ENCODE data around the gene SLC39A9. TPM values are rescaled to one million over a fixed set of nuclear protein-coding genes. Genes with fewer than 3 reads are reported as not detected.
"Not testable (repeated sequence)": the region's sequence is repeated elsewhere in the genome, so short reads cannot be mapped to it uniquely, and the experiment has no call there.

The SLC39A9 gene
- total RNA-seq, 4 donors from 2014 or later: 20.6 to 23.2 (median 21.8) TPM

DNA sequence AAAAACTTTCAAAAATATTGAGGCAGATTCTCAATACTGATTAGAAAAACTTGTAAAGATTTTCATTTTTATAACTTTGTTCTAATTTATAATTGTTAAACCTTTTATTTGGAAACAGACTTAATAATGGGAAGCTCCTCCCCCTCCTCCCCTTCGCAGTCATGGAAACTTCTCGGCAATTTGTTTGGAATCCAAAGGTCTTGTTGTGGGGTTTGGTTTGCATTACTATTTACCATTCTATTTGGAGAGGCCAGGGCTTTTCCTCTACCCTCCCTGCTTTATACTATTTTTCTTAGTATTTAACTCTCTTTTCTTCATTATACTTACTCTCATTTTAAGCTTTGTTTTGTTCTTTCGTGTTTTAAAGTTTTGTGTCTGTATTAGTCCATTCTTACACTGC lies 6.0 kb downstream of the SLC39A9 start:
- no peak for ATAC-seq
- in situ Hi-C loops (cut with MboI; ENCODE audit: low sequenced_read_pairs in 4 of 4): no loop called here
- no peak for TF ChIP-seq POLR2A (IDR thresholded peaks at IDR 0.05)
- TF ChIP-seq, protein P1, sequence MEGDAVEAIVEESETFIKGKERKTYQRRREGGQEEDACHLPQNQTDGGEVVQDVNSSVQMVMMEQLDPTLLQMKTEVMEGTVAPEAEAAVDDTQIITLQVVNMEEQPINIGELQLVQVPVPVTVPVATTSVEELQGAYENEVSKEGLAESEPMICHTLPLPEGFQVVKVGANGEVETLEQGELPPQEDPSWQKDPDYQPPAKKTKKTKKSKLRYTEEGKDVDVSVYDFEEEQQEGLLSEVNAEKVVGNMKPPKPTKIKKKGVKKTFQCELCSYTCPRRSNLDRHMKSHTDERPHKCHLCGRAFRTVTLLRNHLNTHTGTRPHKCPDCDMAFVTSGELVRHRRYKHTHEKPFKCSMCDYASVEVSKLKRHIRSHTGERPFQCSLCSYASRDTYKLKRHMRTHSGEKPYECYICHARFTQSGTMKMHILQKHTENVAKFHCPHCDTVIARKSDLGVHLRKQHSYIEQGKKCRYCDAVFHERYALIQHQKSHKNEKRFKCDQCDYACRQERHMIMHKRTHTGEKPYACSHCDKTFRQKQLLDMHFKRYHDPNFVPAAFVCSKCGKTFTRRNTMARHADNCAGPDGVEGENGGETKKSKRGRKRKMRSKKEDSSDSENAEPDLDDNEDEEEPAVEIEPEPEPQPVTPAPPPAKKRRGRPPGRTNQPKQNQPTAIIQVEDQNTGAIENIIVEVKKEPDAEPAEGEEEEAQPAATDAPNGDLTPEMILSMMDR (IDR thresholded peaks at IDR 0.05 in 4 of 5, conservative IDR thresholded peaks at IDR 0.05 in 1 of 5): no peak

DNA sequence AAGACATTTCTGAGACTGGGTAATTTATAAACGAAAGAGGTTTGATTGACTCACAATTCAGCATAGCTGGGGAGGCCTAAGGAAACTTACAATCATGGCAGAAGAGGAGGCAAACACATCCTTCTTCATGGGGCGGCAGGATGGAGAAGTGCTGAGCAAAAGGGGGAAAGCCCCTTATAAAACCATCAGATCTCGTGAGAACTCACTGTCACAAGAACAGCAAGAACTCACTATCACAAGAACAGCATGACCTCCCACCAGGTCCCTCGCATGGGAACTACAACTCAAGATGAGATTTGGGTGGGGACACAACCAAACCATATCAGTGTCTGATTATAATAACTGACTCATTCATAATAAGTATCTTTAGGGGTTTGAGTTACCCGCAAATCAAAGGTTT lies 6.4 kb downstream of the SLC39A9 start:
- H3K27me3 ChIP-seq: no peaks in the 10 kb centered on the region
- in situ Hi-C loops (cut with MboI; ENCODE audit: low sequenced_read_pairs in 4 of 4) (no loop called here), intact Hi-C loops (cut with DNase I; ENCODE audit: low total_unique reads) (no loop called here)
- H3K9me3 ChIP-seq: no peaks in the 10 kb centered on the region
- DNase-seq (no peak), ATAC-seq (no peak)
- H3K36me3 ChIP-seq: no peaks in the 10 kb centered on the region
- H3K4me1 ChIP-seq: peaks cover 18 to 20% of the 10 kb centered on the region in 2 donors
- no peak overlapping the region for H3K27ac ChIP-seq
- no peak overlapping the region for H3K4me3 ChIP-seq
- TF ChIP-seq POLR2A (IDR thresholded peaks at IDR 0.05): no peak
- TF ChIP-seq, protein P1 (IDR thresholded peaks at IDR 0.05 in 4 of 5, conservative IDR thresholded peaks at IDR 0.05 in 1 of 5): no peak

More for the DNA sequence above, 6.0 kb downstream of the SLC39A9 start:
- Histone ChIP-seq H3K4me3 (no peak overlapping the region), H3K36me3 (no peaks in the 10 kb centered on the region), H3K9me3 (no peaks in the 10 kb centered on the region), H3K27me3 (no peaks in the 10 kb centered on the region), H3K4me1 (peaks cover 22 to 24% of the 10 kb centered on the region in 2 donors), H3K27ac (no peak overlapping the region)
- intact Hi-C loops (cut with DNase I; ENCODE audit: low total_unique reads): no loop called here
- DNase-seq: no peak

DNA sequence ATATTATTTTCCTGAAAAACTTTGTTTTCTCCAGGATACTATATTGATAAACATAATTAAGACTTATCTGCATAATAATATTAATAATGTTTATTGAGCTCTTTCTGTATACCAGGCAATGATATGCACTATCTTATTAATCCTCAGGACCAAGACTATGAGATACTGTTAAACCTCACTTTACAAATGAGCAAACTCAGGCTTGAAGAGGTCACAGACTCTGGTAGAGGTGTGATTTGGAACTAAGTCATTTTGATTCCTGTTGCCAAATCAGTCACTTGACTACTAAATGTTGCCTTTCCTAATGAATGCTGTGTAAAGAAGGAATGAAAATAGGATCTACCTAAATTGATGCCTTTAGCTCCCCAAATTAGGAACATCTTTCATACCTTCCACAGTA lies 7.3 kb downstream of the SLC39A9 start:
- no peak for DNase-seq
- in situ Hi-C loops (cut with MboI; ENCODE audit: low sequenced_read_pairs in 4 of 4): no loop called here
- TF ChIP-seq, protein P1 (IDR thresholded peaks at IDR 0.05 in 4 of 5, conservative IDR thresholded peaks at IDR 0.05 in 1 of 5): no peak
- no peak for TF ChIP-seq POLR2A (IDR thresholded peaks at IDR 0.05)

DNA sequence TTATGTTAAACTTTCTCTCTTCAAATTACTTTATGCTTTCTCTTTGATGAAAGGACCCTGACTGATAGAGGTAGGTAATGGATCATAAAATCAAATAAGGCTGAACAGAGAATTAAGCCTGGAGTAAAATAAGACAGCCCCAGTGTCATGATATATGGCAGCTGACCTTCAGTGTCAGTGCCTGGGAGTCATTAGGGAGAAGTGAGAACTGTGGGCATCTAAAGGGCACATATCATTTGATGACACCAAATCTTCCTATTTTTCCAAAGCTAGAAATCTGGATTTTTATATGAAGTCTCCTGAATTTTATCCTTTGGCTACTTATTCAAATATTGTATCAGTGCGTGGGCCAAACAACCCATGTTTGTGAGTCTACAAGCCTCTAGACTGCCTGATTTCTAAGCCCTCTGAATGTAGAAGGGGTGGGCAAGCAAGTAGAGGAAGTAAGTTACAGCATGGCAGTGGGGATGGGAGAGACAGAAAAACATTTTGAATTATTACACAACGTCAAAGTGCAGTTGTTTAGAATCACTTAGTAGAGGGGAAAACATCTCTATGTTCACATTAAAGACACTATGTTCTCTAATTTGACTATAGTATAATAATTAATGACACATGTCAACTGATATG lies 10.0 kb downstream of the SLC39A9 start:
- intact Hi-C loops (cut with DNase I; ENCODE audit: low total_unique reads): no loop called here
- H3K4me1 ChIP-seq: peaks cover 0 to 4% of the 10 kb centered on the region in 2 donors
- no peak overlapping the region for H3K27ac ChIP-seq
- DNase-seq (no peak), ATAC-seq (no peak)
- H3K4me3 ChIP-seq: no peak overlapping the region
- in situ Hi-C loops (cut with MboI; ENCODE audit: low sequenced_read_pairs in 4 of 4): no loop called here
- no peaks in the 10 kb centered on the region for H3K27me3 ChIP-seq
- TF ChIP-seq, protein P1 (IDR thresholded peaks at IDR 0.05 in 4 of 5, conservative IDR thresholded peaks at IDR 0.05 in 1 of 5): no peak
- no peak for TF ChIP-seq POLR2A (IDR thresholded peaks at IDR 0.05)
- H3K36me3 ChIP-seq: no peaks in the 10 kb centered on the region
- no peaks in the 10 kb centered on the region for H3K9me3 ChIP-seq

More for the DNA sequence above, 7.3 kb downstream of the SLC39A9 start:
- no peak overlapping the region for H3K27ac ChIP-seq
- no peaks in the 10 kb centered on the region for H3K27me3 ChIP-seq
- peaks cover 11% of the 10 kb centered on the region in 2 donors for H3K4me1 ChIP-seq
- intact Hi-C loops (cut with DNase I; ENCODE audit: low total_unique reads): no loop called here
- no peak for ATAC-seq
- no peak overlapping the region for H3K4me3 ChIP-seq
- H3K36me3 ChIP-seq: no peaks in the 10 kb centered on the region
- H3K9me3 ChIP-seq: no peaks in the 10 kb centered on the region

DNA sequence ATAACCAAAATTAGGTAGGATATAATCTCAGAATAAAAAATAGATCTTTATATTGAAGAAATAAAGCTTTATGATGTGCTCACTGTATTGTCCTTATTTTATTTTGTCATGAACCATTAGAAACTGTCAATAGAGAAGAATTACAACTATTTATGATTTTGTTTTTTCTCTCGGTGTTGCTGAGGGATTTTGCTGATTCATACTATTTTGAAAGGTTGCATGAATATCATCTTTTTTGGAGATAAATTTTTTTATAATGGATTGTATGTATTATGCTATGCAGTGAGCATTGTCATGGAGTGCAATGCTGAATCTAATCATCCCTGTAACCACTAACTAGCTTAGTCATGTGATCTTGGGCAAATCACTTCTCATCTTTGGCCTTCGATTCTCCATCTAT lies 15.0 kb downstream of the SLC39A9 start:
- intact Hi-C loops (cut with DNase I; ENCODE audit: low total_unique reads) (no loop called here), in situ Hi-C loops (cut with MboI; ENCODE audit: low sequenced_read_pairs in 4 of 4) (no loop called here)
- ATAC-seq (no peak), DNase-seq (no peak)
- Histone ChIP-seq H3K4me1 (peaks cover 0 to 4% of the 10 kb centered on the region in 2 donors), H3K36me3 (no peaks in the 10 kb centered on the region), H3K27ac (no peak overlapping the region), H3K9me3 (no peaks in the 10 kb centered on the region), H3K4me3 (no peak overlapping the region), H3K27me3 (no peaks in the 10 kb centered on the region)
- no peak for TF ChIP-seq POLR2A (IDR thresholded peaks at IDR 0.05)
- TF ChIP-seq, protein P1 (IDR thresholded peaks at IDR 0.05 in 4 of 5, conservative IDR thresholded peaks at IDR 0.05 in 1 of 5): no peak

DNA sequence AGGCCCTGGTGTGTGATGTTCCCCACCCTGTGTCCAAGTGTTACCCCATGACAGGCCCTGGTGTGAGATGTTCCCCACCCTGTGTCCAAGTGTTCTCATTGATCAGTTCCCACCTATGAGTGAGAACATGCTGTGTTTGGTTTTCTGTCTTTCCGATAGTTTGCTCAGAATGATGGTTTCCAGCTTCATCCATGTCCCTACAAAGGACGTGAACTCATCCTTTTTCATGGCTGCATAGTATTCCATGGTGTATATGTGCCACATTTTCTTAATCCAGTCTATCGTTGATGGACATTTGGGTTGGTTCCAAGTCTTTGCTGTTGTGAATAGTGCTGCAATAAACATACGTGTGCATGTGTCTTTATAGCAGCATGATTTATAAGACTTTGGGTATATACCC lies 17.6 kb downstream of the SLC39A9 start:
- H3K36me3 ChIP-seq; intact Hi-C loops (cut with DNase I; ENCODE audit: low total_unique reads); H3K27ac ChIP-seq; H3K27me3 ChIP-seq; in situ Hi-C loops (cut with MboI; ENCODE audit: low sequenced_read_pairs in 4 of 4); H3K9me3 ChIP-seq; DNase-seq; H3K4me3 ChIP-seq; H3K4me1 ChIP-seq; ATAC-seq: not testable (repeated sequence)

All from gastrocnemius medialis (tissue), 4 donors.